ENCODE results near the gene GP5. TPM values are rescaled to one million over a fixed set of nuclear protein-coding genes. Genes with fewer than 3 reads are reported as not detected.

GP5 gene
- total and polyA plus RNA-seq, 2 donors (not counting 1 experiment from before 2014, with no cell fraction given): 0.01 to 0.15 TPM

GRCh38 chr3:194384156-194384555 lies 14.9 kb downstream of the GP5 start:
- Mint-ChIP-seq H3K27me3 (peaks cover 25% of the 10 kb centered on the region), H3K4me3 (no peak overlapping the region), H3K9me3 (ENCODE audit: insufficient read depth) (no peaks in the 10 kb centered on the region), H3K27ac (no peak overlapping the region), H3K4me1 (no peaks in the 10 kb centered on the region)
- intact Hi-C loops (cut with micrococcal nuclease): no loop called here
- Histone ChIP-seq H3K4me2 (replicated peaks; ENCODE audit: low read depth, low read length, poor library complexity, severe bottlenecking) (no peak overlapping the region), H3K27me3 (replicated peaks in 1 of 4; ENCODE audit: control extremely low read depth in 1 of 4, control insufficient read depth in 3 of 4, insufficient read depth in 4 of 4, low read length in 3 of 4) (peaks cover 0 to 6% (median 1%) of the 10 kb centered on the region in 4 experiments), H4K20me1 (ENCODE audit: control insufficient read depth, insufficient read depth, low read length, poor library complexity, severe bottlenecking) (no peaks in the 10 kb centered on the region), H3K36me3 (replicated peaks in 1 of 2; ENCODE audit: control extremely low read depth in 1 of 2, control insufficient read depth in 1 of 2, extremely low read depth in 1 of 2, insufficient read depth in 2 of 2, low read length in 1 of 2) (no peaks in the 10 kb centered on the region), H3K27ac (ENCODE audit: low read length in 2 of 2) (no peak overlapping the region), H3K9ac (ENCODE audit: low read length) (no peak overlapping the region), H3K9me3 (ENCODE audit: control extremely low read depth in 1 of 3, control insufficient read depth in 2 of 3, insufficient read depth in 1 of 3, low read length in 2 of 3) (peaks cover 0 to under 1% (median 0%) of the 10 kb centered on the region in 3 donors), H2AFZ (ENCODE audit: insufficient read depth, low read depth, low read length, poor library complexity, severe bottlenecking) (no peak overlapping the region), H3K4me1 (ENCODE audit: control insufficient read depth in 2 of 2, insufficient read depth in 2 of 2, low read length in 2 of 2) (no peaks in the 10 kb centered on the region), H3K79me2 (ENCODE audit: control insufficient read depth, insufficient read depth, low read length) (no peaks in the 10 kb centered on the region), H3K4me3 (ENCODE audit: control extremely low read depth in 1 of 5, extremely low read depth in 1 of 5, insufficient read depth in 1 of 5, low read depth in 2 of 5, low read length in 4 of 5) (no peak overlapping the region)
- ChIA-PET CTCF (no interaction called here), POLR2A (no interaction called here)
- DNase-seq (no peak), ATAC-seq (ENCODE audit: low read depth) (no peak)
- TF ChIP-seq EZH2 (IDR thresholded peaks at IDR 0.05; ENCODE audit: borderline replicate concordance, insufficient read depth, low read depth, low read length, poor library complexity, severe bottlenecking): no peak
- no peak for TF ChIP-seq CTCF (IDR thresholded peaks at IDR 0.05)
- WGBS (ENCODE audit: insufficient coverage): 79% methylated on average over 5 of the region's 6 CpGs

GRCh38 chr3:194383276-194383940 lies 15.7 kb downstream of the GP5 start:
- no peak overlapping the region for H3K4me2 ChIP-seq (replicated peaks; ENCODE audit: low read depth, low read length, poor library complexity, severe bottlenecking)
- H3K4me3 ChIP-seq (ENCODE audit: control extremely low read depth in 1 of 5, extremely low read depth in 1 of 5, insufficient read depth in 1 of 5, low read depth in 2 of 5, low read length in 4 of 5): no peak overlapping the region
- Mint-ChIP-seq H3K27me3 (peaks cover 30% of the 10 kb centered on the region), H3K9me3 (ENCODE audit: insufficient read depth) (no peaks in the 10 kb centered on the region), H3K27ac (no peak overlapping the region), H3K4me1 (no peaks in the 10 kb centered on the region), H3K4me3 (no peak overlapping the region)
- no peaks in the 10 kb centered on the region for H3K4me1 ChIP-seq (ENCODE audit: control insufficient read depth in 2 of 2, insufficient read depth in 2 of 2, low read length in 2 of 2)
- DNase-seq (no peak), ATAC-seq (ENCODE audit: low read depth) (no peak)
- TF ChIP-seq EZH2 (IDR thresholded peaks at IDR 0.05; ENCODE audit: borderline replicate concordance, insufficient read depth, low read depth, low read length, poor library complexity, severe bottlenecking) (no peak), CTCF (IDR thresholded peaks at IDR 0.05) (no peak)
- CTCF ChIA-PET: no interaction called here
- POLR2A ChIA-PET: no interaction called here
- H3K79me2 ChIP-seq (ENCODE audit: control insufficient read depth, insufficient read depth, low read length): no peaks in the 10 kb centered on the region
- intact Hi-C loops (cut with micrococcal nuclease): no loop called here
- 92% methylated on average over 10 of the region's 14 CpGs for WGBS (ENCODE audit: insufficient coverage)
- H3K9ac ChIP-seq (ENCODE audit: low read length): no peak overlapping the region
- H4K20me1 ChIP-seq (ENCODE audit: control insufficient read depth, insufficient read depth, low read length, poor library complexity, severe bottlenecking): no peaks in the 10 kb centered on the region
- no peaks in the 10 kb centered on the region for H3K9me3 ChIP-seq (ENCODE audit: control extremely low read depth in 1 of 3, control insufficient read depth in 2 of 3, insufficient read depth in 1 of 3, low read length in 2 of 3)
- H3K36me3 ChIP-seq (replicated peaks in 1 of 2; ENCODE audit: control extremely low read depth in 1 of 2, control insufficient read depth in 1 of 2, extremely low read depth in 1 of 2, insufficient read depth in 2 of 2, low read length in 1 of 2): no peaks in the 10 kb centered on the region
- peaks cover 0 to 6% (median 1%) of the 10 kb centered on the region in 4 experiments for H3K27me3 ChIP-seq (replicated peaks in 1 of 4; ENCODE audit: control extremely low read depth in 1 of 4, control insufficient read depth in 3 of 4, insufficient read depth in 4 of 4, low read length in 3 of 4)
- H2AFZ ChIP-seq (ENCODE audit: insufficient read depth, low read depth, low read length, poor library complexity, severe bottlenecking): no peak overlapping the region
- no peak overlapping the region for H3K27ac ChIP-seq (ENCODE audit: low read length in 2 of 2)
